Measurements from ENCODE around the gene RNF25.

GRCh38 chr2:218662377-218662776 is 9.4 kb downstream of the RNF25 start:
- TF ChIP-seq, protein P1, sequence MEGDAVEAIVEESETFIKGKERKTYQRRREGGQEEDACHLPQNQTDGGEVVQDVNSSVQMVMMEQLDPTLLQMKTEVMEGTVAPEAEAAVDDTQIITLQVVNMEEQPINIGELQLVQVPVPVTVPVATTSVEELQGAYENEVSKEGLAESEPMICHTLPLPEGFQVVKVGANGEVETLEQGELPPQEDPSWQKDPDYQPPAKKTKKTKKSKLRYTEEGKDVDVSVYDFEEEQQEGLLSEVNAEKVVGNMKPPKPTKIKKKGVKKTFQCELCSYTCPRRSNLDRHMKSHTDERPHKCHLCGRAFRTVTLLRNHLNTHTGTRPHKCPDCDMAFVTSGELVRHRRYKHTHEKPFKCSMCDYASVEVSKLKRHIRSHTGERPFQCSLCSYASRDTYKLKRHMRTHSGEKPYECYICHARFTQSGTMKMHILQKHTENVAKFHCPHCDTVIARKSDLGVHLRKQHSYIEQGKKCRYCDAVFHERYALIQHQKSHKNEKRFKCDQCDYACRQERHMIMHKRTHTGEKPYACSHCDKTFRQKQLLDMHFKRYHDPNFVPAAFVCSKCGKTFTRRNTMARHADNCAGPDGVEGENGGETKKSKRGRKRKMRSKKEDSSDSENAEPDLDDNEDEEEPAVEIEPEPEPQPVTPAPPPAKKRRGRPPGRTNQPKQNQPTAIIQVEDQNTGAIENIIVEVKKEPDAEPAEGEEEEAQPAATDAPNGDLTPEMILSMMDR (optimal IDR thresholded peaks at IDR 0.05 in 1 of 3, IDR thresholded peaks at IDR 0.05 in 1 of 3, conservative IDR thresholded peaks at IDR 0.05 in 1 of 3; ENCODE audit: extremely low read depth in 1 of 3, insufficient read depth in 2 of 3, low read length in 3 of 3) = no peak
- no peak for TF ChIP-seq EZH2 (IDR thresholded peaks at IDR 0.05; ENCODE audit: low read length)
